ENCODE measurements around the gene CNOT9. TPM values are rescaled to one million over a fixed set of nuclear protein-coding genes. Genes with fewer than 3 reads are reported as not detected.

The CNOT9 gene
- total and polyA plus RNA-seq, 10 of the 15 experiments (the other 5 are each of a cell fraction or from before 2014, with no cell fraction given): 51.0 to 172 (median 98.2) TPM

- WGBS (ENCODE audit: insufficient coverage, insufficient replicate concordance, low lambda C conversion rate, missing lambda C conversion rate): 76% methylated on average over 9 of the region's 9 CpGs
- ChIA-PET CTCF (no interaction called here), RAD21 (ENCODE audit: unreplicated experiment) (no interaction called here), SMC1A (ENCODE audit: uncharacterized antibody, unreplicated experiment) (no interaction called here), POLR2A (interaction anchor here (0.5 kb wide), 1 partner anchor 38 kb away, joined by 3 read pairs; no protein-coding TSS in a partner anchor)
- FAIRE-seq (no peak), DNase-seq (ENCODE audit: low read depth, low spot score) (no peak), ATAC-seq (no peak)
- H3K4me1 ChIP-seq (ENCODE audit: control insufficient read depth, insufficient read depth, low read length): no peaks in the 10 kb centered on the region
- no peak overlapping the region for H3K27ac ChIP-seq (ENCODE audit: control insufficient read depth, insufficient read depth)
- no peak overlapping the region for H3K4me3 ChIP-seq
- no peaks in the 10 kb centered on the region for H3K36me3 ChIP-seq (ENCODE audit: control insufficient read depth in 2 of 2, insufficient read depth in 2 of 2, low read length in 1 of 2)
- H3K4me2 ChIP-seq (ENCODE audit: control insufficient read depth, insufficient read depth): no peak overlapping the region
- in situ Hi-C loops (cut with MboI): no loop called here
- no TSS peak for BruUV-seq (replicated peaks)
- no peaks in the 10 kb centered on the region for H3K79me2 ChIP-seq (ENCODE audit: control insufficient read depth, insufficient read depth, low read length)
- TF ChIP-seq ATF3 (IDR thresholded peaks at IDR 0.05; ENCODE audit: borderline replicate concordance, extremely low read depth, low read depth, low read length): no peak
- no peak for TF ChIP-seq FOXK2 (IDR thresholded peaks at IDR 0.05)
- TF ChIP-seq, protein P1, sequence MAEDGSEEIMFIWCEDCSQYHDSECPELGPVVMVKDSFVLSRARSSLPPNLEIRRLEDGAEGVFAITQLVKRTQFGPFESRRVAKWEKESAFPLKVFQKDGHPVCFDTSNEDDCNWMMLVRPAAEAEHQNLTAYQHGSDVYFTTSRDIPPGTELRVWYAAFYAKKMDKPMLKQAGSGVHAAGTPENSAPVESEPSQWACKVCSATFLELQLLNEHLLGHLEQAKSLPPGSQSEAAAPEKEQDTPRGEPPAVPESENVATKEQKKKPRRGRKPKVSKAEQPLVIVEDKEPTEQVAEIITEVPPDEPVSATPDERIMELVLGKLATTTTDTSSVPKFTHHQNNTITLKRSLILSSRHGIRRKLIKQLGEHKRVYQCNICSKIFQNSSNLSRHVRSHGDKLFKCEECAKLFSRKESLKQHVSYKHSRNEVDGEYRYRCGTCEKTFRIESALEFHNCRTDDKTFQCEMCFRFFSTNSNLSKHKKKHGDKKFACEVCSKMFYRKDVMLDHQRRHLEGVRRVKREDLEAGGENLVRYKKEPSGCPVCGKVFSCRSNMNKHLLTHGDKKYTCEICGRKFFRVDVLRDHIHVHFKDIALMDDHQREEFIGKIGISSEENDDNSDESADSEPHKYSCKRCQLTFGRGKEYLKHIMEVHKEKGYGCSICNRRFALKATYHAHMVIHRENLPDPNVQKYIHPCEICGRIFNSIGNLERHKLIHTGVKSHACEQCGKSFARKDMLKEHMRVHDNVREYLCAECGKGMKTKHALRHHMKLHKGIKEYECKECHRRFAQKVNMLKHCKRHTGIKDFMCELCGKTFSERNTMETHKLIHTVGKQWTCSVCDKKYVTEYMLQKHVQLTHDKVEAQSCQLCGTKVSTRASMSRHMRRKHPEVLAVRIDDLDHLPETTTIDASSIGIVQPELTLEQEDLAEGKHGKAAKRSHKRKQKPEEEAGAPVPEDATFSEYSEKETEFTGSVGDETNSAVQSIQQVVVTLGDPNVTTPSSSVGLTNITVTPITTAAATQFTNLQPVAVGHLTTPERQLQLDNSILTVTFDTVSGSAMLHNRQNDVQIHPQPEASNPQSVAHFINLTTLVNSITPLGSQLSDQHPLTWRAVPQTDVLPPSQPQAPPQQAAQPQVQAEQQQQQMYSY (CRISPR knock-in tag; IDR thresholded peaks at IDR 0.05): no peak
- no peak for TF ChIP-seq BCL11A (IDR thresholded peaks at IDR 0.05; ENCODE audit: low read depth, low read length)
- TF ChIP-seq MXI1 (IDR thresholded peaks at IDR 0.05; ENCODE audit: low read depth, low read length): no peak
- no peak for TF ChIP-seq EZH2 (IDR thresholded peaks at IDR 0.05; ENCODE audit: borderline replicate concordance, control insufficient read depth, low read depth, low read length)
- no peak for TF ChIP-seq YY1 (IDR thresholded peaks at IDR 0.05; ENCODE audit: low read depth, low read length)
- no peak for TF ChIP-seq RCOR1 (conservative IDR thresholded peaks at IDR 0.05; ENCODE audit: low read depth, low read length)
- peak; percentile 21; the same call in 1 of the 2 replicates for TF ChIP-seq RAD21 (IDR thresholded peaks at IDR 0.05; ENCODE audit: insufficient read depth, low read depth, low read length)
- TF ChIP-seq BACH1 (IDR thresholded peaks at IDR 0.05; ENCODE audit: borderline replicate concordance): no peak
- TF ChIP-seq CTCF (IDR thresholded peaks at IDR 0.05 in 2 of 3, conservative IDR thresholded peaks at IDR 0.05 in 1 of 3; ENCODE audit: control insufficient read depth in 2 of 3, extremely low read depth in 1 of 3, insufficient read depth in 1 of 3, low read depth in 3 of 3, low read length in 3 of 3): peak in 2 of 3 experiments; percentile 21 to 31; a peak in 2 of 6 replicates
- TF ChIP-seq, protein P2, sequence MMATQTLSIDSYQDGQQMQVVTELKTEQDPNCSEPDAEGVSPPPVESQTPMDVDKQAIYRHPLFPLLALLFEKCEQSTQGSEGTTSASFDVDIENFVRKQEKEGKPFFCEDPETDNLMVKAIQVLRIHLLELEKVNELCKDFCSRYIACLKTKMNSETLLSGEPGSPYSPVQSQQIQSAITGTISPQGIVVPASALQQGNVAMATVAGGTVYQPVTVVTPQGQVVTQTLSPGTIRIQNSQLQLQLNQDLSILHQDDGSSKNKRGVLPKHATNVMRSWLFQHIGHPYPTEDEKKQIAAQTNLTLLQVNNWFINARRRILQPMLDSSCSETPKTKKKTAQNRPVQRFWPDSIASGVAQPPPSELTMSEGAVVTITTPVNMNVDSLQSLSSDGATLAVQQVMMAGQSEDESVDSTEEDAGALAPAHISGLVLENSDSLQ (IDR thresholded peaks at IDR 0.05): no peak
- no peak for TF ChIP-seq ZNF24 (IDR thresholded peaks at IDR 0.05)
- no peak for TF ChIP-seq TBL1XR1 (IDR thresholded peaks at IDR 0.05; ENCODE audit: low read depth, low read length)
- TF ChIP-seq ZSCAN29 (IDR thresholded peaks at IDR 0.05): no peak
- TF ChIP-seq BRCA1 (IDR thresholded peaks at IDR 0.05; ENCODE audit: low read depth, low read length): no peak
- TF ChIP-seq NBN (IDR thresholded peaks at IDR 0.05): no peak
- no peaks in the 10 kb centered on the region for H3K27me3 ChIP-seq (replicated peaks in 1 of 2; ENCODE audit: control insufficient read depth in 2 of 2, insufficient read depth in 2 of 2, low read length in 1 of 2)
- H4K20me1 ChIP-seq (ENCODE audit: control insufficient read depth, insufficient read depth): no peaks in the 10 kb centered on the region
- no peak overlapping the region for H2AFZ ChIP-seq (ENCODE audit: control insufficient read depth, low read depth, low read length)
- intact Hi-C loops (cut with micrococcal nuclease; ENCODE audit: unreplicated experiment): no loop called here
- H3K9ac ChIP-seq (ENCODE audit: control insufficient read depth, insufficient read depth, low read length): no peak overlapping the region
- H3K9me3 ChIP-seq (replicated peaks; ENCODE audit: control insufficient read depth, insufficient read depth, low read length): no peaks in the 10 kb centered on the region
Observed at GRCh38 chr2:218618102-218618860, 49.6 kb downstream of the CNOT9 start.

All from GM12878 (cell line).